ENCODE data around the gene SH2D3A.

DNA sequence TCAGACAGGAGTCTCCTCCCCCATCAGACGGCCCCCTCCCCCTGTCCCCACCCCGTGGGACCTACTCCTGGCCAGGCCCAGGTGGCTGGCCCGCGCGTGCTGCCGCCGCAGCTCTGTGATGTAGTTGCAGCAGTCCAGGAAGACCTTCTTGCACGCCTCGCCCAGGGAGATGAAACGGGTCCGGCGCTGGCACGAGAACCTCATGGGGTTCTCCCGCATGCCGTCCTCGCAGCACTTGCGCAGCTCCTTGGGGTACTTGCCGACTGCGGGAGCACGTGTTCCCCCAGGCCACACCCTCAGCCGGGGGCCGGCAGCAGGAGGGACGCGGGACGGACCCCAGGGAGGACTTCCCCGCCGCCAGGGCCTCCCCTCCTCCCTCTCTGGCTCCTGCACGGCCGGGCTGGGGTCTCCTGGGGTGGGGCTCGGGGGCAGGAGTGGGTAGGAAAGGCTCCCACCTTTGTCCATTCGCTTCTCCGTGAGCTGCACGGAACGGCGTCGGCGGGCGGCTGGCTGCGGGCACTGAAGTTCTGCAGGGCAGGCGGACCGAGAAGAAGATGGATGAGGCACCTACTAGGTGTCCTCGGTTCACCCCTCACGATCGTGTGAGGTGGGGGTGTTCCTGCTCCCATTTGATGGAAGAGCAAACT is 60.1 kb downstream of the SH2D3A start:
- no peak for TF ChIP-seq POLR2A (IDR thresholded peaks at IDR 0.05)
- TF ChIP-seq, protein P1, sequence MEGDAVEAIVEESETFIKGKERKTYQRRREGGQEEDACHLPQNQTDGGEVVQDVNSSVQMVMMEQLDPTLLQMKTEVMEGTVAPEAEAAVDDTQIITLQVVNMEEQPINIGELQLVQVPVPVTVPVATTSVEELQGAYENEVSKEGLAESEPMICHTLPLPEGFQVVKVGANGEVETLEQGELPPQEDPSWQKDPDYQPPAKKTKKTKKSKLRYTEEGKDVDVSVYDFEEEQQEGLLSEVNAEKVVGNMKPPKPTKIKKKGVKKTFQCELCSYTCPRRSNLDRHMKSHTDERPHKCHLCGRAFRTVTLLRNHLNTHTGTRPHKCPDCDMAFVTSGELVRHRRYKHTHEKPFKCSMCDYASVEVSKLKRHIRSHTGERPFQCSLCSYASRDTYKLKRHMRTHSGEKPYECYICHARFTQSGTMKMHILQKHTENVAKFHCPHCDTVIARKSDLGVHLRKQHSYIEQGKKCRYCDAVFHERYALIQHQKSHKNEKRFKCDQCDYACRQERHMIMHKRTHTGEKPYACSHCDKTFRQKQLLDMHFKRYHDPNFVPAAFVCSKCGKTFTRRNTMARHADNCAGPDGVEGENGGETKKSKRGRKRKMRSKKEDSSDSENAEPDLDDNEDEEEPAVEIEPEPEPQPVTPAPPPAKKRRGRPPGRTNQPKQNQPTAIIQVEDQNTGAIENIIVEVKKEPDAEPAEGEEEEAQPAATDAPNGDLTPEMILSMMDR (IDR thresholded peaks at IDR 0.05) = no peak

Measured in uterus (tissue), 2 donors.